ENCODE measurements around the gene WBP2.

The WBP2 gene

DNA sequence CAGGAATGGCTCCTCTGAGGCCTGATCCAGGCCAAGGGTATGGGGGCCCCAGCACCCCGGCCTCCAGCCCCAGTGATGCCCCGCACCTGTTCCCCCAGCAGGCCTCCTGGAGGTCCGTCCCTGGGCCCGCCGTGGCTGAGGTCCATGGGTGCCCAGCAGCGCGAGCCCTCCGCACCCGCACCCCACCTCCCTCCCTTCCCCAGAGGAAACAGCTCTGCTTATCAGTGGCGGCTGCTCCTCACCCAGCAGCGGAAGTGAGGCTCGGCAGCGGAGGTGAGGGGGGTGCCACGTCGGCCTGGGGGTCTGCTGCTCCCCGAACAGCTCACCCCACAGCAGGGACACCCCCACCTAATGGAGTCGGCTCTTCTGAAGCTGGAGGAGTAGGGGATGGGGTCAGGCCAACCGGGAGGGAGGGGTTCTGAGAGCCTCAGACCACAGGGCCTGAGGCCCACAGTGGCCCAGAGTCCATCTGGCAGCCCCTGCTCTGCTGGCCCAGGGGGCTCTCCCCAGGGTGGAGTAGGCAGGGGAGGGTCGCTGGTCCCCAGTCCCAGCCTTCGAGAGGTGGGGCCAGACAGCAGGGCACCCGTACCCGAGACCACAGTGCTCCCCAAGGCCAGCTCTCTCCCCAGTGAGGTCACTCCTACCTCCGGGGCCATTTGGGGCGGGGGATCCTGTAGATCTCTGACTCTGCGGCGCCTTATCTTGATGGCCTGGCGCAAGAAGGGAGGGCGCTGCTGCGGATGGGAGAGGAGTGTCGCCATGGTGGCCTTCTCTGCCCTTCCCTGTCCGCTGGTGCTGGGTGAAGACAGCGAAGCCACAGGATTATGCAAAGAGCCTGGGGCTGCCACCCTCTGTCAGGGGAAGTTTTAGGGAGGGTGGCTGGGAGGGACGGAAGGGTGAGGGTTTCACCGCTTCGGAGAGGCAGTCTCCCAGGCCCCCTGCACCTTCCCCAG, 11.3 kb downstream of the WBP2 start, which contains the start of gene UNC13D:
TSS of gene UNC13D (minus strand) at position 828 of the 953 bp plus-strand sequence. CDS start at position 761, 67 bp downstream.
- DNase-seq, result no peak

DNA sequence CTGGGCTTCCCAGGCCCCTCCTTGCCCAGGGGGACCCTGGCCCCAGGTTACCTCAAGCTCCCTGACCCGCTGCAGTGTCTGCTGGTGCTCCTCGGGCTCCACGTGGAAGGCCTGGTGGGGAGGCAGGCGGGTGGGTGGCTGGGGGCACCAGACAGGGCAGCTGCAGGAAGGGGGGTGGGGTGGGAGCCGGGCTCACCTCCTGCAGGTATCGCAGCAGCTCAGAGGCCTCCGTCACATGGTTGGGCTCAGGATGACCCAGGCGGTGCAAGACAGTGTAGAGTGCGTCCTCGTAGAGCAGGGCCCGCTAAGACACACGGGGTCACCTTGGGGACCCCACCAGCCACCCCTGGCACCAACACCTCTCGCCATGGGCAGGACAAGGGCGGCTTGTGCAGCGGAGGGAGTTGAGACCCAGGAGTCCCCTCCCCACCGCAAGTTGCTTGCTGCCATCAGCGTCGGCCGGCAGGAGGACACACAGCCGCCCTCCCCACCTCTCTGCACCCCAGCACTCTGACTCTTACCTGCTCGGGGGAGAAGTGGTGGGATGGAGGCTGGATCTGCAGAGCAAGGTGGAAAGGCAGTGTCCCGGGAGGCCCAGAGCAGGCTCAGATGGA, 12.1 kb downstream of the WBP2 start:
- DNase-seq, result no peak

DNA sequence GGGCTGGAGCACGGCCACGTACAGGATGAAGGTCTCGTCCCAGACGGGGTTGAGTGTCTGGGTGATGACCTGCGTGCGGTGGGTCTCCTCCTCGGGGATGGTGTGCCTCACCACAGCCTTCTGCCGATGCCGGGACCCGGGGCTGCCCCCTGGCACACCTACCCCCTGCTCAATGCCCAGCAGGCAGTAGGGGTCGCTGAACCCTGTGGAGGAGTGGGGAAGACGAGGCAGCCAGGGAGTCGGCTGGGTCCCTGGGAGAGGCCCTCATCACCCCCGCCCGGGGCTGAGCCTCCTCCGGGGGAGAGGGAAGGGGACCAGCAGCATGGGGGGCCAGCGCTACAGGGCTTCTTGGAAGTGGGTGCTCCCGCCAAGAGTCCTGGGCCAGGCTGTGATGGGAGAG, 12.7 kb downstream of the WBP2 start:
- DNase-seq, result no peak

DNA sequence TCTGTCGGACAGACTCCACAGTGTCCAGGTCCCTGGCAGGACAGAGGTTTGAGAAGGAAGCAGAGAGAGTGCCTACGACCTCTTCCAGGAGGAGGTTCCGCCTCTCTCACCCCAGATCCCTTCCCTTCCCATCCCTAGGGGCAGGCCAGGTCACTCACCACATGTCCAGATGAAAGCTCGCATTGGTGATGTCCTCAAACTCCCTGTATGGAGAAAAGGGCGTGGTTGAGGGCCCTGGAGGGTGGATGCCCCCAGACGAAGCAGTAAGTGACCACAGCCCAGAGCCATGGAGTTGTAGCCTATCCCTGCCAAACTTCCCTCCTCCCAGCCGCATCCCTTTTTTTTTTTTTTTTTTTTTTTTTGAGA, 14.4 kb downstream of the WBP2 start:
- no peak for DNase-seq

DNA sequence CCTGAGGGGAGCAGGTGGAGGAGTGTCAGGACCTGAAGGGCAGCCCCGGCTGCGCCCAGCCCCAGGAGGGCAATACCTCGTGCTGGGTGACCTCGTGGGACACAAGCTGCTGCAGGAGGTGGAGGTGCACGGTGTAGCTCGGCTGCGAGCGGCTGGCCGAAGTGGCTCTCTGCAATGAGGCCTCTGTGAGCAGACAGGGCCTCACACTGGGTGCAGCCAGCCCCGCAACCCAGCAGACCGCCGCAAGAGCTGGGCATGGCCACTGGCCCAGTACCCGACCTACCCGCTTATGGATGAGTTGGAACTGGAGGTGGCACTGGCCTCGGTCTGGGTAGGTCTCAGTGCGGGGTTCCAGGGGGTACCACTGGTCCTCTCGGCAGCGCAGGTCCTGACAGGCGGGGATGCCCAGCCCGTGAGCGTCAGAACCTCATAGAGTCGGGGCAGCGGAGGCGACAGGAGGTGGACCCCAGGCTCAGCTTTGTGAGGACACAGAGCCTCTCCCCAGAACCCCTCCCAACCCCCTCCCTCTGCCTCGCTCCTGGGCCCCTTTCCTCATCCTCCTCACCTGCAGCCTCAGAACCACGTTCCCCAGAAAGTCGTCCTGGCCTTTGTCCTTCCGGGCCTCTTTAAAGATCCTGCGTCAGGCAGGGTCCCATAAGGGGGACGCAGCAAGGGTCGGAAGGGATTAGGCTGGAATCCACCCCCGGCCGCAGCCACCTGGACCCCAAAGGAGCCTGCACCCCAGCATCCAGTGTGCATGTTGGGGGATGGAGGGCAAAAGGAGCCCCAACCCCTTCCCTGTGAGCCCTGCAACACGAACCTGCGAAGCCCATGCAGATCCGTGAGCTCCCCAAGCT, 15.0 kb downstream of the WBP2 start:
- DNase-seq, result no peak

DNA sequence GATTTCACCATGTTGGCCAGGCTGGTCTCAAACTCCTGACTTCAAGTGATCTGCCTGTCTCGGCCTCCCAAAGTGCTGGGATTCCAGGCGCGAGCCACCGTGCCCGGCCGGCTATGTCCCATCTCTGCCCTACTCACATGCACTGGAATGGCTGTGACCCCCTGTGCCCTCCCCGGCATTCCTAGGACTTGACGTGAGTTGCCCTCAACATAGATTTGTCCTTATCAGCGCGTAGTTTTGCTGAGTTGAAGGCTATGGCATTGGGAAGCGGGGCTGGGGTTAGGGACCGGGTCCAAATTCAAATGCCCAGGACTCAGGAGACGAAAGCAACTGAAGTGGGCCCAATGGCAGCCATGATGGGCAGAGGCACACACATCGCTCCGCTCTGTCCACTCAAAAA, 16.7 kb downstream of the WBP2 start:
- DNase-seq, result no peak

DNA sequence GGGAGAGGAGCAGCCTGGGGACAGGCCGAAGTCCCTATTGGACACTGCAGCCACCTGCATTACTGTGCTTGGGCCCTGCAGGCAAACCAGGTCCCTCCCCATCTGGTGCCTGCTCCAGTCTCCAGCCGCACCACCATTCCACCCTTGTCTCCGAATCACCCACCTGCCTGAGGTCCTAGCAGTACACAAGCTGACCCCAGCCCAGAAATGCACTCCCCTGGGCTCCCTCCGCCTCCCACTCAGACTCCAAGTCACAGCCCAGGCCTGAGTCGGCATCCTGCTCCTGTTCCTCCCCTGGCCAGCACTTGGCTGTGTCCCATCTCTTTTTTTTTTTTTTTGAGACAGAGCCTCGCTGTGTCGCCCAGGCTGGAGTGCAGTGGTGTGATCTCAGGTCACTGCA, 17.2 kb downstream of the WBP2 start:
- no peak for DNase-seq

DNA sequence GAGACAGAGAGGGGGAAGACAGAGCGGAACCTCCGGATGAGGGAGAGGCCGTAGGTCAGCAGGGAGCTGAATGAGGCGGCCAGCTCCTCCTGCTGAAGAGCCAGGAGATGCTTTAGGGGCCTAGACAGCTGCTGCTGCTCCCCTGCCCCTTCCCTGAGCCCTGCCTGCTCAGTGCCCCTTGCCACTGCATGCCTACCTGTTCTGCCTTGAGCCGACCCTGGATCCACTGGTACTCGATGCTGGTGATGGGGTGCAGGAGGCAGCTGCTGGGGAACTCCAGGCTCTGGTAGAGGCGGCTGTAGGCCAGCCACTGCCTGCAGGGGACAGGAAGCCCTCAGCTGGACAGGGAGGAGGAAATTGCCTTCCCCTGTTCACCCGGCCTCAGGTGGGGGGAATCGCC, 18.5 kb downstream of the WBP2 start:
- no peak for DNase-seq

DNA sequence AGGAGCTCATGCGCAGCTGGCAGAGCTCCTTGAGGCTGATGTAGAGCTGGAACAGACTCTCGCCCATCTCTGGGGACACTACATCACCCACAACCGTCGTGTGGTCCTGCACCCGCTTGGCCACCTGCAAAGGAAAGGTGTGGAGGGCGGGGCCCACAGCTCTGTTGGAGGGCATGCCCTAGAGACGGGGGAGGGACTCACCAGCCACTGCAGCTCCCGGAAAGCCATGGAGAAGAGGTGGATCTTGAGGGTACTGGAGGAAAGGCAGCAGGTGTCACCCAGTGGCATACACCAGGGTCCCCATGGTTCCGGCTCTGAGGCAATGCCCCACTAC, 19.5 kb downstream of the WBP2 start:
- DNase-seq, result no peak

DNA sequence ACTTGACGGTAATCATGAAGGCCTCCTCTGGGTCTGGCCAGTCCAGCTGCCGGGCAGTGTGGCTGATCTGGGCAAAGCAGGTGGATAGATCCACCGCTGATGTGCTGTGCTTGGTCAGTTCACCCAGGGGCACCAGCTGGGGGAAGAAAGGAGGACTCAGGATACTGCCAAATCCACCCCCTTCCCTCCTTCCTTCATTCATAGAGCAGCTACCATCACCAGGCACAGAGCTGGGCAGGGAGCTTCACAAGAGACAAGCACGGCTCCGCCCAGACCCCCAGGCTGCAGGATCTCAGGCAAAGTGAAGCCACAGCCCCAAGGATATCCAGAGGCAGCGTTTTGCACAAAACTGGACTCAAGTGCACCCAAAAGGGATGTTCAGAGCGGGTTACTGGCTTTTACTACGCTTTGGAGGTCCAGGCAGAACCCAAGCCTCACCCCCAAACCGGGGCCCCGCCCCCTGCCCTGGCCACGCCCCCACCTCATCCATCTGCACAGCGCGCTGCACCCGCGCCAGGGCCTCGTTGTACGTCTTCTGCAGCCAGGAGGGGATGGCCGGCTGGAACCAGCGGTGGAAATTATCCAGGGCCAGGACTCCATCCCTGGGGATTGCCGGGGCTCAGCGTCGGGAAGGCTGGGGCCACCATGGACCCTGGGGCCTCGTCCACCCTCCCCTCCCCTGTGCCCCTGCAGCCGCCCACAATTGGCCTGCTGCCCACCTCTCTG, 20.0 kb downstream of the WBP2 start:
- no peak for DNase-seq

DNA sequence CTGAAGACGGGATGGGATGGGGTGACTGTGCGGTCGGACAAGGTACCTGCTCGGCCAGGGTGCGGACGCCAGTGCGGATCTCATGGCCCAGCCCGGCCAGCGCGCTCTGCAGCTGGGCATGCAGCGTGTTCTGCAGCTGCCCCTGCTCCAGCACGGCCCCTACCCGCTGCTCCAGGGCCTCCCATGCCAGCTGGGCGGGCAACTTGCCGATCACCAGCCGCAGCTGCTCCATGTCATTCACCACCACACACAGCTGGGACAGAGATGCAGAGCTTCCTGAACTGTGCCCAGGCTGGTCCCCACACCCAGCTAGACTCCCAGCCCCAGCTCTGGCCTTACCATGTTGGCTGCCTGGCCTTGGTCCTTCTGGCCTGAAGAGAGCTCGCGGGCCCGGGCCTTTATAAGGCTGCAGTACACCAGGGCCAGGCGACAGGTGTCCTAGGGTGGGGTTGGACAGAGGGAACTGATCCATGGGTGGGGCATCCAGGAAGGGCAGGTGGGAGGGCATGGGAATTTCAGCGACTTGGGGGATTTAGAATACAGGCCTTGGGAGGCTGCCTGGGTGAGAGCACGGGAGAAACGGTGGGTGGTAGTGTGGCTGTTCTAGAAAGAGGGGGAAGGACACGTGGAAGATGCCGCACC, 20.7 kb downstream of the WBP2 start:
- DNase-seq, result no peak

DNA sequence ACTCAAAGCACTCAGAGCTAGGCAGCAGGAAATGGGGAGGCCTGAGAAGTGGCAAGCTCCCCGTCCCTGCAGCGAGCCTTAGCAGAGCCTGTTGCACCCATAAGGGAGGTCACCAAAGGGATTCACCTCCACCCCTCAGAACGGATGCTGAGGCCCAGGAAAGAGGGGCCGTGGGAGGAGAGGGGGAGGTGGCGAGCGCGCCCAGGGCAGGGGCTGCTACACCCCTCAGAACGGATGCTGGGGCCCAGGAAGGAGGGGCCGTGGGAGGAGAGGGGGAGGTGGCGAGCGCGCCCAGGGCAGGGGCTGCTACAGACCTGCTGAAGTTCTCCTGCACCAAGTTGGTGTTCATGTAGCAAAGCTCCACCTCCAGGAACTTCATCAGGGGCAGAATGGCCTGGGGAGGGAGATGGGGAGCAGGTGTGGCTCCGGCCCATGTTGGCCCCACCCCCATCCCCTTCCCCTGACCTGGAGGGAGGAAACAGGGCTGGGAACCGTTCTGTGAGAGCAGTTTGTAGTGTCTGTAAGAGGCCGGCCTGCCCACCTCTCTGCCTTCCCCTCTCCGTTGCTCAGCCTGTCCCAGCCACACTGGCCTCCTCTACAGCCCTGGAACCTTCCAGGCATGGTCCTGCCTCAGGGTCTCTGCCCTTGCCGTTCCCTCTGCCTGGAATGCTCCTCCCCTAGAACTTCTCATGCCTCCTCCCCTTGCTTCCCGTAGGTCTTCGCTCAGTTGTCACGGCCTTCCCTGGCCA, 22.3 kb downstream of the WBP2 start:
- DNase-seq, result no peak

DNA sequence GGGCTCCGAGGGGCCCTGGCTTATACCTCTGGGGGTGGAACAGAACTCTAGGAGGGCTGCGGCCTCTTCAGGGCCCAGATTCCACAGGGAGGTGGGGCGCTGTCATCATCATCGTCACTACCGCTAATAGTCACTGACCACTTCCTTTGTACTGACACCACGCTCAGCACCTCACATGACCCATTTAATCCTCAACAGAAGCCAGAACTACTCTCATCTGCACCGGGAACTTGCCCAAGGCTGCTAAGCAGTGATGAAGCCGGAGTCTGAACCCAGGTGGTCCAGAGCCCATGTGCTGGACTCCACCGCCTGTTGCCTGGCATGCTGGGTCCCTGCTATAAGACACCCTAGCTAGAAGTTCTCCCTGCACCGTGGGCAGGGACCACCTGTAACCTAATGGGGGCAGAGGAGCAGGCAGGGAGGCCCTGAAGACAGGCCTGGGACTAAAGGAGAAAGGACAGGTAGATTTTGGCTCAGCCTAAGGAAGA, 22.9 kb downstream of the WBP2 start:
- no peak for DNase-seq

DNA sequence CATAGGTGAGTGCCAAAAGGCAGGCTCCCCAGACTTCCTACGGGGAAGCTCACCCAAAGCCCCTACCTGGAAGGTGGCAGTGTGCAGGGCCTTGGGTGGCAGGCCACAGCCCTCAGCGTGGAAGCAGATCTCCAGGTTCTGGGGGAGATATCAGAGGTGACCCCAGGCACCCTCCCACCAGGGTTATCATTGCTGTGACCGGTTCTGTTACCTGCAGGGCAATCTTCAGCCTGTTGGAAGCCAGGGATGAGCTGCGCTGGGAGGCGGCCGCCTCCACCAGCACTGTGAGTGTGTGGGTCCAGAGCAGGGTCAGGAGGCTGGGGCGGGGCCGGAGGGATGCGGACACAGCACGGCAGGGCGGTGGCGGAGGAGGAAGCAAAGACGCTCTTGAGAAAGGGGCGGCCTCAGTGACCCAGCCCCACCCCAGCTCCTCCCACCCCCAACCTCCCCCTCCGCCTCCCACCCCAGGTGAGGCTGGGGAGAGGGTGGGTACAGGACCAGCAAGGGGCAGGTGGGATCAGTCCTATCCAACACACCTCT, 24.0 kb downstream of the WBP2 start:
- no peak for DNase-seq

DNA sequence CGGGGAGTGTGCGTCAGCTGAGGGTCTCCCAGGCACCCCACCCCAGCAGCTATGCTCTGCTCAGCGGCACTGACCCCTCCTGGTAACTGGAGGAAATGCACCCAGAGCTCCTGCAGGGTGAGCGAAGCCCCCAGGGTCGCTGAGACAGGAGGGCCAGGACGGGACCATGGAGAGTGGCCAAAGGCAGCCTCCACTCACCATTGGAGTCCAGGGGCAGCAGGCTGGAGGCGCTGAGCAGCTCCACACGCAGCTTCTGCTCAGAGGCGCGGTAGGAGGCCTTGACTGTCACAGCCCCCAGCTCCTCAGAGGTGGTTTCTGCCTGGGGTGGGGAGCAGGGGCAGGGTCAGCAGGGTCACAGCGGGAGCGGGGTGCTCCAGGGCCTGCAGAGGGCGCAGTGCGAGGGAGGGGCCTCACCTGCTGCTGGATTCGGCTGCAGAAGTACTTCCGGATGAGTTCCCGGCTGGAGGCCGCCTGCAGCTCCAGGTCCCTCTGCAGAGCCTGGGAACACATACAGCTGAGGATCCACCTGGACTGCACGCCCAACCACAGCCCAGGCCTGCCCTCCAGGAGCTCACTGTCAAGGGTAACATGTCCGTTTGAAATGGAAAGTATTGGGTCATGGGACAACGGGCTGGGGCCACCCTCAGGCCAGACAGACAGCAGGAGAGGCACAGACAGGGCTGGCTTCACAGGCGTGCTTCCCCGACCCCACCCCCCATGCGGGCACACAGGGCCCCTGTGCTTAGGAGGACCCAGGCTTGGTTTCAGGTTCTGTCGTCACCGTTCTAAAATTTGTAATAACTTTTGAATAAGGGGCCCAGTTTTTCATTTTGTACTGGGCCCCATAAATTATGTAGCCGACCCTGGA, 24.7 kb downstream of the WBP2 start:
- no peak for DNase-seq

DNA sequence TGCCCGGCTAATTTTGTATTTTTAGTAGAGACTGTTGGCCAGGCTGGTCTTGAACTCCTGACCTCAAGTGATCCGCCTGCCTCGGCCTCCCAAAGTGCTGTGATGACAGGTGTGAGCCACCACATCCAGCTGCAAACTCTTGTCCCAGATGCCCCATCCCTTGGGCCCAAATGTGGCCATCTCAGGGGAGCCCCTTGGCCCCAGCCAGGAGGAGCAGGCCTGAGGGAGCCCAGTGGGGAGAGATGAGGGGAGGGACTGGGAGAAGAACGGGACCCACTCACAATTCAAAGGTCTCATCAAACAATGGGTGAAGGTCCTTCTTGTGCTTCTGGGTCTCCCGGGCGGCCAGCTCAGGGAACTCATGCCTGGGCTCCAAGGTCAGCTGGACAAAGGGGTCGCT, 25.4 kb downstream of the WBP2 start:
- no peak for DNase-seq

DNA sequence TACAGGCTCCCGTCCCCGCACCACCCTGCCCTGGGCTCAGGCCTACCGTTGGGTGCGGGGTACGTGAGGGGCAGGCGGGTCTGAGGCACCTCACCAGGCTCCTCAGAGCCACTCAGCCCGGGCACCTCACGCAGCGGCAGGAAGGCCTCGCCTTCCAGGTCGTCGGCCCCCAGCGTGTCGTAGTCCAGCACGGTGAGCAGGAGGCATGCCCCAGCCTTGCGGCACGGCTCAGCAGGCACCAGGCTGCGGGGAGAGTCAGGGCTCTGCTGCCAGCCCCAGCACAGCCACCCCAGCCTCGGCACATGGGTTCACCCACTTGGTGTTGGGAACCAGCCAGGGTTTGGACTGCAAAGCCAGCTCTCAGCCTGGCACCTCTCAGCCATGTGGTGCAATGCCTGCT, 26.4 kb downstream of the WBP2 start:
- DNase-seq, result no peak

DNA sequence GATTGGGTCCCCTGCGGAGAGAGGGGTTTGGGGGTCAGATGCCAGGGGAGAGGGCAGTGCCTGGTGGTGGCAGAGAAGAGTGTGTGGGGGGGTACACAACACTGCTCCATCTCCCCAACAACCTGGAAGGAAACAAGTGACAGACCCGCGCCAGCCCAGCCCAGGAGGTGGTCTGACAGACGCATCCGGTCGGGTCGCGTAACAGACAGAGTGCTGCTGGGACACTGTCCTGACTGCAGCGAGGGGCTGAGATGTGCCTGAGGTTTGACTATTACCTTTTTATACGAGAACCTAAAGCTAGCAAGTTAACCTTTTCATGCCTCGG, 27.1 kb downstream of the WBP2 start:
- DNase-seq, result no peak

DNA sequence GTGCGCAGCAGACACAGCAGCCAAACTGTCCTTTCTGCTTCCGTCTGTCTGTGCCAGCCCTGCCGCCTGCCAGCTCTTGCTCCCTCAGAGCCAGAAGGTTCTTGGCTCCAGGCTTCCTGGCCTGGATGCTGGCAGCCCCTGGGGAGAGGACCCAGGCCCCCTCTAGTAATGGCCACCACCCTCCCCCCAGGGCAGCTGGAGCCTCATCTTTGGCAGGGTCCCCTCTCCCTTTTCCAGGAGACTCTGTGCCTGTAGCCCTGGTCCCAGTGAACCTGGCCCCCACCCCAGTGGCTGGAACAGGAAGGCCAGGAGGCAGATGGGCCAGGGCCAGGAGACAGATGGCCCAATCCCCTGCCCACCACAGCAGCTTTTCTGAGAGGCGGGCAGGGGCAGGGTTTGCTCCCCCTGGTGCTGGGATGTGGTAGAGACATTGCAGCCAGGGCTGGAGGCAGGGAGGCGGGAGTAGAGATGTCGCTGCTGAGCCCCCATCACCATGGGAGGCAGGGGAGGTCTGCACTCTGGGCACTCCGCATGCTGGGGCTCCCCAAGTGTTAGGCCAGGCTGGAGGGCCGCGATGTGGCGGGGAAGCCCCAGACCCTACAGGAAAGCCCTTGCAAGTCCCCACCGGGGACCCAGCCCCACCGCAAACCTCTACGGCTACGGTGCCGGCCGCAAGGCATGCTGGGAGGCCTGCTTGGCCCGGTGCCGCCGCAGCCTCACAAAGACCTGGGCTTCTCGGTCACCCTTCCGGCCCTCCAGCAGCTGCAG, 27.6 kb downstream of the WBP2 start:
- peak; percentile 66 to 76 for DNase-seq
